Adipocyte (in vitro differentiated cells): ENCODE results near the gene MRPL53.

Source experiments
- DNase-seq: peaks from one replicate; pipeline ENCODE4 v3.0.0-alpha.2; 2015; ENCODE audit warnings: low read depth
- H3K27me3 ChIP-seq: replicated peaks from 2 replicates; pipeline ENCODE4 v1.7.0; 2013; ENCODE audit warnings: mild to moderate bottlenecking, low read length, moderate library complexity; ENCODE audit not compliant: control insufficient read depth, insufficient read depth
- H3K36me3 ChIP-seq: 2 replicates; pipeline ENCODE4 v1.7.0; 2013; ENCODE audit warnings: low read length, mild to moderate bottlenecking, moderate library complexity; ENCODE audit not compliant: control insufficient read depth, insufficient read depth, severe bottlenecking
- H3K4me1 ChIP-seq: 2 replicates; pipeline ENCODE4 v1.7.0; 2013; ENCODE audit warnings: mild to moderate bottlenecking, low read length, moderate library complexity; ENCODE audit not compliant: control insufficient read depth, insufficient read depth
- H3K4me3 ChIP-seq: 2 replicates; pipeline ENCODE4 v1.7.0; 2013; ENCODE audit warnings: mild to moderate bottlenecking, low read length, moderate library complexity
- H3K9ac ChIP-seq: 2 replicates; pipeline ENCODE4 v1.7.0; 2013; ENCODE audit warnings: mild to moderate bottlenecking, low read length, moderate library complexity
- H3K9me3 ChIP-seq: 2 replicates; pipeline ENCODE4 v1.7.0; 2013; ENCODE audit warnings: mild to moderate bottlenecking, low read length, moderate library complexity; ENCODE audit not compliant: control insufficient read depth

Gene MRPL53

DNA sequence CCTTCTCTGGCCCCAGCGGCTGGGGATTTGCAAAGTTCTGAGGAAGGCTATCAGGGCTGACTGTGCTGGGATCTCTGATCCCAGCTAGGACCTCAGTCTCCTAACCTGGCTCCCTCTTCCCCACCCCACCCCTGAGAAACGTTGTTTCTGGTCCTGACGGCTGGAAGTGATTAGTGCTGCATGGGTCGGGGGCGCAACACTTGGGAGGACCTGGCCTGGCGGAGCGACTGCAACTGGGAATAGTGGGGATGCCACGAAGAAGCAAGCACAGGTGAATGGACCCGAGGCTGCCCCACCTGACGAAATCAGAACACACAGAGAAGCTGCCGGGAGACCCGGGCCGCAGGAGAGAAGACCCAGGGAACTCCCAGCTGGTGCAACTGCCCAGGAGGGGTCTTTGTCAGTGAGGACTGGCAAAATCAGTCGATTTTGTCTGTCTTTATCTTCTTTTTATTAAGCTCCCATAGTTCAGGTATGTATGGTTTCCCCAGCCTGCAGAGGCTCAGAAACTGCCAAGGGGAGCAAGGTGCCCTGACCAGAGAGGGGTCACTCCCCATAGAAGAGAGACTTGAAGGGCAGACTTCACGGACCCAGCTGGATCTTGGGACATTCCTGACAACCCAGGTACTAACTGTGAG, 27.6 kb upstream of the MRPL53 start:
- H3K4me3 ChIP-seq: peak overlapping the region; percentile 71
- no peaks in the 10 kb centered on the region for H3K27me3 ChIP-seq

DNA sequence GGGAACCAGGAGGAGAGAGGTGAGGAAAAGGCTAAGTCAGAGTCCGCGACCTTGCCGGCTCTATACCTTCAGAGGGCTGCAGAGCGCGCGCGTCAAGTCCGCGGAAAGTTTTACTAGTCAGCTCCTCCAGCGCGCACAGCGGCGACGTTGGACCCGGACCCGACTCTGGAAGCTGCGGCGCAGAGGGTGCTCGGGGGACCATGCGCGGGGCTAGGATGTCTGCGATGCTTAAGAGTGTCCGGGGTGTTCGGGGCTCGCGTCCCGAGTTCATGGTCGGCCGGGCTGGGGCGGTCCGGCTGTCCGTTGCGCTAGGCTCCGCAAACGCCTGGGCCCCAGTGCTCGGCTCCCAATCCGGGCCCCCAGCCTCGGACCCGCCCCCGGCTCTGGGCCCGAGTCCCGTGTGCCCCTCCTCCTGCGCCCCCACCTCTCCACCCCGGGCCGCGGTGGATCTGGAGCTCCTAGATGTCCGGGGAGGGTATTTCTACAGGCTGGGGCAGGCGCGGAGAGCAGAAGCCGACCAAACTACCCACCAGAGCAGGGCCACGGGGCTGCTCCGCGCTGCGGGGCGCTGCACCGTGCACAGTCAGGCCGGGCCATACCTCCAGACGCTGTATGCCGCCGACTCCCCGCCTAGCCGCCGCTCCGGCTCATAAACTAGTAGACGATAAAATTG, 26.9 kb upstream of the MRPL53 start, which contains the start of gene LBX2:
LBX2 (minus strand) TSS at position 337 of the 673 bp plus-strand sequence; CDS start at position 271, 66 bp downstream.
- H3K27me3 ChIP-seq: no peaks in the 10 kb centered on the region
- peak within 1 kb of the TSS; percentile 71 for H3K4me3 ChIP-seq
- no peaks in the 10 kb centered on the region for H3K9me3 ChIP-seq
- peak; percentile 58 for DNase-seq
- peaks cover 32% of the 10 kb centered on the region for H3K4me1 ChIP-seq
- H3K36me3 ChIP-seq: peaks cover under 1% of the 10 kb centered on the region
- peak within 1 kb of the TSS; percentile 58 for H3K9ac ChIP-seq

More for the DNA sequence above, 27.6 kb upstream of the MRPL53 start:
- Histone ChIP-seq H3K36me3 (peaks cover 7% of the 10 kb centered on the region), H3K9me3 (no peaks in the 10 kb centered on the region), H3K4me1 (peaks cover 39% of the 10 kb centered on the region), H3K9ac (peak overlapping the region; percentile 58)
- DNase-seq: no peak

DNA sequence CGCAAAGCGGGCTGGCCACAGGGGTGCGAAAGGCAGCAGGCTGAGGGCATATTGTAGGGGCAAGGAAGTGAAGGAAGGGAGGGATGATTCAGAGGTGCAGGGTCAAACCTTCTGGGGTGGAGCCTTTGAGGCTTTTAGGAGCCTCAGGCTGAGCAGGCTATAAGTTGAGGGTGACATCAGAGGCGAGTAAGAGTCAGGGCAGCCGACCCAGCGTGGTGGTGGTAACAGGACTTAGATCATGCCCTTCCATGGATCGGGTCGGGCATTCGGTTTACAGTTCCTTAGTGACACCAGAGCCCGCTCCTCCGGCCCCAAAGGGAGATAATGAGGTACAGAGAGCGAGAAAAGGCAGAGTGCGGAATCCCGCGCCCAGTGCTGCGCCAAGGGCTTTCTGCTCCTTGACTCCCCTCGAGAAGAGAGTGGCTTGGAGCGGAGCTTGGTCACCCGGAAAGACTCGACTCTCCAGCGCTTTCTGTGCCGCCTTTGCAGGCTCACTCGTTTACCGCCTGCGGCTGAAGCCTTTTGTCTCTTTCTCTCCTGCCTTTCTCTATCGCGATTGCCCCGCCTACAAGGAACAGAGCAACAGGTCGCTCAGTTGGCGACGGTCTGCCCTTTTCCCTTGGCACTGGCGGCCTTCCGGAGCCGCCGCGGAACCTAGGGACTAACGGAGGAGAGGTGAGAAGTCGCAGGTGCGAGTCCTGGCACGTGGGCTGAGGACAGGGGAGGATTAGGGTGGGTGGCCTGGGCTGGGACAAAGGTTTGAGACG, 26.2 kb upstream of the MRPL53 start:
- Histone ChIP-seq H3K4me1 (peaks cover 26% of the 10 kb centered on the region), H3K27me3 (no peaks in the 10 kb centered on the region), H3K36me3 (peaks cover 8% of the 10 kb centered on the region), H3K4me3 (peak overlapping the region; percentile 71), H3K9ac (peak overlapping the region; percentile 58), H3K9me3 (no peaks in the 10 kb centered on the region)
- peak; percentile 59 for DNase-seq

DNA sequence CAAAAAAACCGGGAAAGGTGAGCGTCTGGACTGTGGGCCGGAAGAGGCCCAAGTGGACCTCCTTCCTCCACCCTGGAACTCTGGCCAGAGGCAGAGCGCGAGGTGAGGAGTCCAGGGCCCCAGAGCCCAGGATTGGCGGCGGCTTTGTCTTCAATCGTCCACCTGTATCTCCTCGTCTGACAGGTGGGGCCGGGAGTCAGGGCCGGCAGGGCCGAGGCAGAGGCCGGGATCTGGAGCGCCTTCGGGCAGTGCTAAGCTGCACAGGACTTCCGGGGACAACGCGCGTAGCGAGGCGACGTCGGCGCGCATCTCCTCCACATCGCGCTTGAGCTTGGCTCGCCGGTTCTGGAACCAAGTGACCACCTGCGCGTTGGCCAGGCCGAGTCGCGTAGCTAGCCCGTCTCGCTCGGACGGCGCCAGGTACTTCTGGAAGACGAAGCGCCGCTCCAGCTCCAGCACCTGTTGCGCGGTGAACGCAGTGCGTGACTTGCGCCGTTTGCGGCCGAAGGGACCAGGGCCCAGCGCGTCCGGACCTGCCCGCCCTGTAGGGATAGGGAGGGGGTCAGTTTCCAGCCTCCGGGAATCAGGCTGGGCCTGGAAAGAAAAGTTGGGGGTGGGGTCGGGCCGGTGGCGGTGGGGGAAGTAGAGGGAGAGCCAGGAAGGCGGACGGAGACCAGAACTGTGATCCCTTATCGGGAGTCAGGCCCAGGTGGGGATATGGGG, 25.5 kb upstream of the MRPL53 start:
- Histone ChIP-seq H3K4me3 (peak overlapping the region; percentile 71), H3K9me3 (no peaks in the 10 kb centered on the region), H3K9ac (no peak overlapping the region), H3K36me3 (peaks cover 15% of the 10 kb centered on the region), H3K4me1 (peaks cover 21% of the 10 kb centered on the region), H3K27me3 (no peaks in the 10 kb centered on the region)
- no peak for DNase-seq

DNA sequence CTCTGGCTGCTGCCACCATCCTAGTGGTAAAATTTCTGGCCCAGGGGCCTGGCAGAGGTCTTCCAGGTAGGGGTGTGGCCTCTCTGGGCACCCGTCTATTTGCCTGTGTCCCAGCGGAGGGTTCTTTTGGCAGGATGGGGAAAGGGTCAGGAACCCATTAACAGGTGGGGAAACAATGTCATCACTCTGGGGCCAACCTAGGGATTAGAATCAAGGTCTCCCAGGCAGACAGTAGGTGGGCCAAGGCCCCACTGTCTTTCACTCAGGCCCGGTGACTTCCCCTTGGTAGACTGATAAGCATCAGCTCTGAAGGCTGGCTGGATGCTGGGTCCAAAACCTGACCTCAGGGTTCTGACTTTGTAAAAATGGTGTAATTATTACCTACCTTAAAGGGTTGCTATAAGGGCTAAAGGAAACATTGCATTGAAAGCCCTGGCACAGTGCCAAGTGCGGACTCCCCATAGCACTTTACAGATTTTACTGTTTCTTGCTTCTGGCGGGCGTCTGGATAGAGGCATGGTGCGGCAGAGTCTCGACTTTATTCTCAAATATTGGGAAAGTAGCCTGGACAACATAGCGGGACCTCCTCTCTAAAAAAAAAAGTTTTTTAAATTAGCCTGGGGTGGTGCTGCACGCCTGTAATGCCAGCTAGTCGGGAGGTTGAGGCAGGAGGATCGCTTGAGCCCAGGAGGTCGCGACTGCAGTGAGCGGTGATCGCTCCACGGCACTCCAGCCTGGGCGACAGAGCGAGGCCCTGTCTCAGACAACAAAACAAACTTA, 24.7 kb upstream of the MRPL53 start:
- peaks cover 23% of the 10 kb centered on the region for H3K36me3 ChIP-seq
- H3K9me3 ChIP-seq: no peaks in the 10 kb centered on the region
- H3K4me1 ChIP-seq: peaks cover 18% of the 10 kb centered on the region
- H3K27me3 ChIP-seq: no peaks in the 10 kb centered on the region
- DNase-seq: no peak
- H3K9ac ChIP-seq: no peak overlapping the region
- peak overlapping the region; percentile 71 for H3K4me3 ChIP-seq

DNA sequence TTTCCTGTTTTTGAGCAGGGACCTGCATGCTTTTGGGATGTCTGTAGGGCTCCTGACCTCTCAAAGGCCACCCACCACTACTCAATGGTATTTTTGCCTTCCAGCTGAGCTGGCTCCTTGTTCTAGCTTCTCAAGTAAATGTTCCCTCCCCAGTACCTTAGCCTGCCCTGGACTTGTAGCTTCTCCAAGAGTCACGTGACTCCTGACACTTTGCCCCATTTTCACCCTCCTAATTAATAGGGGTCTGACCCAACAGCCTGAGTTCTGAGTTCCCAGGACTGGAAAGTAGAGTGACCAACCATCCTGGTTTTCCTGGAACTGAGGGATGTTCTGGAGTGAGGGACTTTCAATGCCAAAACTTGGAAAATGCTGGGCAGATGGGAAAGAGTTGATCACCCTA, 23.0 kb upstream of the MRPL53 start:
- peaks cover 40% of the 10 kb centered on the region for H3K36me3 ChIP-seq
- peaks cover 18% of the 10 kb centered on the region for H3K4me1 ChIP-seq
- H3K9me3 ChIP-seq: no peaks in the 10 kb centered on the region
- DNase-seq: no peak
- no peak overlapping the region for H3K4me3 ChIP-seq
- H3K9ac ChIP-seq: no peak overlapping the region
- H3K27me3 ChIP-seq: no peaks in the 10 kb centered on the region

DNA sequence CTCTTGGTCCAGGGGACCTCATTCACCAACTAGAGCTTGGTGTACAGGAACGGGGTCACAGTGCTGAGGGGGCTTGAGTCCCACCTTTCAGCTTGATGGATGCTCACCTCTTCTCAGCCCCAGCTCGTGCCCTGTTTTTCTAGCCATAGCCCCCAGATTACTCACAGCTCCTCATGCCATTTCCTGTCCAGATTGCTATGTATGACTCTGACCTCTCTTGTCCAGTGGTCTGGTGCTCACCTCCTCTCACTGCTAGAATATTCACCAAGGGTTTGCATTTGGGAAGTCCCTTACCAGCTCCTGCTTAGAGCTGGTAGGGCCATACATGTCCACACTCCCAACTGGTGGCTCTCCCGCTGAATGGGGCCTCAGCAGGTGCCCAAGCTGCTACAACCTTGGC, 21.1 kb upstream of the MRPL53 start:
- no peak overlapping the region for H3K9ac ChIP-seq
- peaks cover 11% of the 10 kb centered on the region for H3K4me1 ChIP-seq
- H3K27me3 ChIP-seq: no peaks in the 10 kb centered on the region
- H3K36me3 ChIP-seq: peaks cover 46% of the 10 kb centered on the region
- H3K4me3 ChIP-seq: no peak overlapping the region
- H3K9me3 ChIP-seq: no peaks in the 10 kb centered on the region
- DNase-seq: no peak

DNA sequence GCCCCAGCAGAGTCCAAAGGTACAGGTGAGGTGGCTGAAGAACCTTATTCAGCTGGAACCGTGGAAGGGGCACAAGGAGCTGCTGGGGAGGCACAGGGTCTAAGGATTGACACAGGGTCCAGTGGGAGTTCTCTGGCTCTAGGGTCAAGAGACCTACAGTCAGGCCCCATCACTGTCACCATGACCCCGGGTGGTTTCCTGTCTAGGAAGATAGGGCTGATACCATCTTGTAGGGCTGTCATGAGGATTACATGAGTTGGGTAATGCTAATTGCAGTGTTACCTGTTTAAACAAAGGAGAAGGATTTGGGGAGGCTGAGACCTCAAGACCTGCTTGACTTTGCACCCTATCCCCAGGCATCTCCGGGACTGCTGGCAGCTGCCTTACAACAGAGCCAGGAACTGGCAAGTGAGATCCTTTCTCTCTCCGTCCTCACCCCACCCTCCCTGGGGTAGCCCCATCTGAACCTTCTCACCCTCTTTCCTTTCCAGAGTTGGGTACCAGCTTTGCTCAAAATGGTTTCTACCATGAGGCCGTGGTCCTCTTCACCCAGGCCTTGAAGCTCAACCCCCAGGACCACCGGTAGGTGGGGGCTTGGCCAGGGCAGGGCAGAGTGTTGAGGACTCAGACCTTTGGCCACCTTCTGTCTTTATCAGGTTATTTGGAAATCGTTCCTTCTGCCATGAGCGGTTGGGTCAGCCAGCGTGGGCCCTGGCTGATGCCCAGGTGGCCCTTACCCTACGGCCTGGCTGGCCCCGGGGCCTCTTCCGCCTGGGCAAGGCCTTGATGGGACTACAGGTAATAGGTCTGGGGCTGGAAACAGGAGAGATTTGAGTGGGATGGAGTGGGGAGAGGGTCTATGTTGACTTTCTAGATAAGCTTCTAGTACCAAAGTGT, 19.4 kb upstream of the MRPL53 start:
- H3K4me3 ChIP-seq: no peak overlapping the region
- peaks cover 3% of the 10 kb centered on the region for H3K4me1 ChIP-seq
- H3K9me3 ChIP-seq: no peaks in the 10 kb centered on the region
- DNase-seq: no peak
- H3K9ac ChIP-seq: no peak overlapping the region
- H3K27me3 ChIP-seq: no peaks in the 10 kb centered on the region
- peaks cover 46% of the 10 kb centered on the region for H3K36me3 ChIP-seq

DNA sequence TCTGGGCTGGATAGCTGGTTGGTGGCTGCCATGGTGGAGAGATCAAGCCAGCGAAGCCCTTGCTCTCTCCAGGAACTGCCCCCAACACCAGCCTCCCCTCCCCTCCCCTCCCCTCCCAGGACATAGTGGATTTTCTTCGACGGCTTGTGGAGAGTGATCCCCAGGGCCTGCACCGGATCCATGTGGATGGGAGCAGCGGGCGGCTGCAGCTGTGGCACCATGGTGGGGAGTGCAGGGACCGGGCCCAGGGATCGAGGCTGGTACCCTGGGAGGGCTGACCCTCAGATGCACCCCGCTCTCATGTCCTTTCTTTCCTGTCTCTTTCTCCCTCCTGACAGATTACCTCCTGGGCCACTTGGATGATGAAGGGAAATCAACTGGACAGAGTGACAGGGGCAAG, 17.4 kb upstream of the MRPL53 start:
- DNase-seq: no peak
- no peaks in the 10 kb centered on the region for H3K9me3 ChIP-seq
- no peak overlapping the region for H3K4me3 ChIP-seq
- peaks cover 3% of the 10 kb centered on the region for H3K4me1 ChIP-seq
- H3K27me3 ChIP-seq: no peaks in the 10 kb centered on the region
- peaks cover 46% of the 10 kb centered on the region for H3K36me3 ChIP-seq
- no peak overlapping the region for H3K9ac ChIP-seq
